ENCODE data around the gene CLCN1.
A peak's percentile ranks its signal among the peaks of the same experiment; 100 is the strongest.

CLCN1 gene

GRCh38 chr7:143362131-143363015 is 46.5 kb downstream of the CLCN1 start, which contains the start of gene FAM131B:
FAM131B (minus strand) TSS chr7:143362713; CDS start chr7:143362603, 110 bp downstream.
- DNase-seq (ENCODE audit: low read depth in 2 of 2, low spot score in 1 of 2), result no peak

- DNase-seq (ENCODE audit: low read depth in 2 of 2, low spot score in 1 of 2), result no peak
These were observed 47.4 kb downstream of the CLCN1 start for GRCh38 chr7:143363016-143363937.

GRCh38 chr7:143367972-143368371 is 52.1 kb downstream of the CLCN1 start:
- no peak for DNase-seq (ENCODE audit: low read depth in 2 of 2, low spot score in 1 of 2)

- no peak for DNase-seq (ENCODE audit: low read depth in 2 of 2, low spot score in 1 of 2)
These were observed 52.5 kb downstream of the CLCN1 start for GRCh38 chr7:143368387-143368786.

GRCh38 chr7:143369678-143370651 is 54.1 kb downstream of the CLCN1 start:
- no peak for DNase-seq (ENCODE audit: low read depth in 2 of 2, low spot score in 1 of 2)

- DNase-seq (ENCODE audit: low read depth in 2 of 2, low spot score in 1 of 2), result no peak
These were observed 56.2 kb downstream of the CLCN1 start for GRCh38 chr7:143372070-143372469.

- DNase-seq (ENCODE audit: low read depth in 2 of 2, low spot score in 1 of 2), result no peak
These were observed 57.4 kb downstream of the CLCN1 start for GRCh38 chr7:143373255-143373794.

- DNase-seq (ENCODE audit: low read depth in 2 of 2, low spot score in 1 of 2), result no peak
These were observed 58.6 kb downstream of the CLCN1 start for GRCh38 chr7:143374561-143374960.

- DNase-seq (ENCODE audit: low read depth in 2 of 2, low spot score in 1 of 2), result no peak
These were observed 59.6 kb downstream of the CLCN1 start for GRCh38 chr7:143375298-143376034.

GRCh38 chr7:143376396-143376795 is 60.5 kb downstream of the CLCN1 start:
- no peak for DNase-seq (ENCODE audit: low read depth in 2 of 2, low spot score in 1 of 2)

GRCh38 chr7:143379611-143380259 is 63.8 kb downstream of the CLCN1 start:
- DNase-seq (ENCODE audit: low read depth in 2 of 2, low spot score in 1 of 2), result no peak

- peak; percentile 77 to 89 for DNase-seq (ENCODE audit: low read depth in 2 of 2, low spot score in 1 of 2)
These were observed 64.3 kb downstream of the CLCN1 start for GRCh38 chr7:143380260-143380645.

- peak; percentile 69 to 76 for DNase-seq (ENCODE audit: low read depth in 2 of 2, low spot score in 1 of 2)
These were observed 64.9 kb downstream of the CLCN1 start, which contains the start of gene ZYX for GRCh38 chr7:143380646-143381426. ZYX (plus strand) TSS chr7:143381345; CDS start chr7:143381572, 227 bp downstream.

- DNase-seq (ENCODE audit: low read depth in 2 of 2, low spot score in 1 of 2), result no peak
These were observed 65.7 kb downstream of the CLCN1 start for GRCh38 chr7:143381427-143382125.

GRCh38 chr7:143382126-143382790 is 66.3 kb downstream of the CLCN1 start:
- DNase-seq (ENCODE audit: low read depth in 2 of 2, low spot score in 1 of 2), result no peak

GRCh38 chr7:143382791-143383641 is 67.1 kb downstream of the CLCN1 start:
- no peak for DNase-seq (ENCODE audit: low read depth in 2 of 2, low spot score in 1 of 2)
